IMR-90 (cell line): ENCODE data around the gene EHBP1L1.

Experiments used
- CTCF ChIP-seq: conservative IDR thresholded peaks from 2 replicates; pipeline ENCODE4 v1.5.1; 2012; ENCODE audit warnings: mild to moderate bottlenecking, low read depth, low read length, improper control_type of control experiment
- POLR2A ChIP-seq: IDR thresholded peaks from 2 replicates; pipeline ENCODE4 v1.6.1; 2012; ENCODE audit warnings: mild to moderate bottlenecking, low read depth, low read length

DNA sequence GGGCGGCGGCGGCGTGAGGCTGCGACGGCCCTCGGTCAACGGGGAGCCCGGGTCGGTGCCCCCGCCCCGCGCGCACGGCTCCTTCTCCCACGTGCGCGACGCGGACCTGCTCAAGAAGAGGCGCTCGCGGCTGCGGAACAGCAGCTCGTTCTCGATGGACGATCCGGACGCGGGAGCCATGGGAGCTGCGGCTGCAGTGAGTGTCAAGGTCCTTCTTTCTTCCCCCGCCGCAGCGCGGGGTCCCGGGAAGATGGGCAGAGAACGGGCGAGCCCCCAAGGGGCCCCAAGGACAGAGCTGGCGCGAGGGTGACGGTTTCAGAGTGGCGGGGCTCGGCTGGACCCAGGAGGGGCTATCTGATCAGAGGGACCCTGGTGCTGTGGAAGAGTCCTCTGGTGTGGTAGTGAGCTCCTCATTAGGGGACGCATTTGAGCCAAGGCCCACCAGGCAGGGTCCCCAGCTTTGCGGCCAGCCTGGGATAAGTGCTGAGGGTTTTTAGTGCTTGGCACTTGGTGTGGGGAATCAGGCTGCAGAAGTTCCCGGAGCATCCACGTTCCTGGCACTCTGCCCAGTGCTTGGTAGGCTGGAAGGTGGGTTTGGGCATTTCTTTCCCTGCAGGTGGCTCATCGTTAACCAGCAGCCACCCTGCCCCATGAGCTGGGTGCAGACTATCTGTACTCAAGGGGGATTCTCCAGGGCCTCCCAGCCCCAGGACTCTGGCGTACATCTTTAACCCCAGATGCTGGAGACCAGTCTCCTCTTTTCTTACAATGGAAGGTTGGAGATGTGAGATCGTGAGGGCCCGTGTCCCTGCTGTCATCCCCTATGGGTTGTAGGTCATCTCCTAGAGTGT is 9.8 kb downstream of the EHBP1L1 start:
- TF ChIP-seq CTCF (no peak), POLR2A (no peak)
